ENCODE measurements around the gene NKD2.
A peak's percentile ranks its signal among the peaks of the same experiment; 100 is the strongest.
"Not testable (repeated sequence)": the region's sequence is repeated elsewhere in the genome, so short reads cannot be mapped to it uniquely, and the experiment has no call there.

The NKD2 gene, protein sequence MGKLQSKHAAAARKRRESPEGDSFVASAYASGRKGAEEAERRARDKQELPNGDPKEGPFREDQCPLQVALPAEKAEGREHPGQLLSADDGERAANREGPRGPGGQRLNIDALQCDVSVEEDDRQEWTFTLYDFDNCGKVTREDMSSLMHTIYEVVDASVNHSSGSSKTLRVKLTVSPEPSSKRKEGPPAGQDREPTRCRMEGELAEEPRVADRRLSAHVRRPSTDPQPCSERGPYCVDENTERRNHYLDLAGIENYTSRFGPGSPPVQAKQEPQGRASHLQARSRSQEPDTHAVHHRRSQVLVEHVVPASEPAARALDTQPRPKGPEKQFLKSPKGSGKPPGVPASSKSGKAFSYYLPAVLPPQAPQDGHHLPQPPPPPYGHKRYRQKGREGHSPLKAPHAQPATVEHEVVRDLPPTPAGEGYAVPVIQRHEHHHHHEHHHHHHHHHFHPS

GRCh38 chr5:1008451-1009358, at the start of gene NKD2:
Gene NKD2 (plus strand): TSS chr5:1008802. CDS start chr5:1009058, 256 bp downstream.
- DNase-seq: peak in 2 of 51 donors; percentile 17 to 27

- no peak for DNase-seq
These were observed 48.7 kb upstream of the NKD2 start for GRCh38 chr5:959581-960531.

DNA sequence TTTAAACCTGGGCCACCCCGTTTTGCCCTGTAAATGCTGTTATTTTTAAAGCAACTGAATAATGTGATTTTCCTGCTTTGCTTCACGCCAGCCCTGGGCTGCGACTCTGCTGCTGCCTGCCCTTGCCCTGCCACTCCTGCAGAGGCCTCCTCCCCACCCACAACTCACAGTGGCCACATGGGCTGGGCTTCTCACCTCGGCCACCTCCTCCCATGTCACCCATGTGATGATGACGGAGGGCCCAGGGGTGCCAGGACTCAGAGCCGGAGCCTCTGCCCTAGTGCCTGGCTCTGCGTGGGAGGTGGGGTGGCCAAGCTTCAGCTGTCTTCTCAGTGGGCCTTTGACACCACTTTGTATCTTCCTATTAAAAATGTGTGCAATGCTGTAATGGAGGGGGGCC, 48.1 kb upstream of the NKD2 start:
- DNase-seq: no peak

- no peak for DNase-seq
These were observed 47.4 kb upstream of the NKD2 start for GRCh38 chr5:961002-961710.

GRCh38 chr5:961711-962240, 46.8 kb upstream of the NKD2 start:
- DNase-seq: no peak

- DNase-seq: no peak
These were observed 46.2 kb upstream of the NKD2 start for GRCh38 chr5:962386-962785.

GRCh38 chr5:962801-963200, 45.8 kb upstream of the NKD2 start:
- DNase-seq: no peak

- DNase-seq: no peak
These were observed 45.3 kb upstream of the NKD2 start for GRCh38 chr5:963310-963672.

DNA sequence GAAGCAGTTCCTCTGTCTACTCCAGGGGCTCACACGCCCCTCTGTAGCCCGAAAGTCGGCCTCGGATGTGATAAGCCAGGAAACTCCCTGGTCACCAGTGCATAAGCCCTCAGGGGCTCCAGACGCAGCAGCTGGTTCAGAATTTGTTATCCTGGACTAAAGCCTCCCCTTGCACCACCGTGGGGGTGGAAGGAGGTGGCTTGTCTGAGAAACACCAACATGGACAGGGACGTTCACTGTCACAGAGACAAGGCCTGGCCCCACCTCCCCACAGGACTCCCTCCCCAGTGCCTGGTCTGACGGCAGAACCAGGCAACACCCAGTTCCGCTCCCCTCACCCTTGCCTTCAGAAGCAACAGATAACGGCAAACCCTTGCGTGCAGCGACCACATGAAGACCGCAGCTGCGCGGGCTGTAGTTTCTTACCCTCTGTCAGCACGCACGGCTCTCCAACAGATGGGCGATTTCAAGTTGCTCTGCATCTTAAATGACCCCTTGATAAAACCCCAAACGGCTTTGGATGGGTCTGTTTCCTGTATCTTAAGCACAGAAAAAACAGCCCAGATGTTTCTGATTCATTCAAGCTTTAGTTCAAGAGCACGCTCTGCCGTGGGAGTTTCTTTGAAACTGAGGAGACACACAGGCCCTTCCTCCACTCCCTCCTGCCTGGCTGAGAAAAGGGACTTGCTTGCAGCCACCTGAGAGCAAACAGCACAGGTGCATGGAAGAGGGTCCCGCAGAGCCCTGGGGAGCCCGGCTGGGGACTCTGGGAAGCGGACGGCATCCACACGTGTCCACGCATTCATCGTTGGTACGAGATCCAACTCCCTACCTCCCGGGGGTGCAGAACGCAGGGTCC, 44.7 kb upstream of the NKD2 start:
- DNase-seq: no peak

DNA sequence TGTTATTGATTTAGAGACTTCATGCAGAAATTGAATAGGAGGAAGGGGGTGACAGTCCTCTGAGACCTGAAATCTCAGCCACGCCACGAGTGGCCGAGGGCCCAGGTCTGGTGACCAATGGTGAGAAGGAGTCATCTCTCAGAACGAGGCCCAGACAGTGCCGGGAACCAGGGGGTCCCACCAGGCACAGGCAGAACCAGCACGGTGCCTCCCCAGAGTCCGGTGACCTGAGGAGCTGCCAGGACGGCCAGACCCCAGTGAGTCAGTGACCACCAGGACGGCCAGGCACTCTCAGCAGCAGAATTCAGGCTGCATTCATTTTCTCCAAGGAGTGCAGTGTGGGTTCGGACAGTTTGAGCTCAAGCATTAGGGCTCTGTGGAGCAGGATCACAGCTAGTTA, 43.8 kb upstream of the NKD2 start:
- no peak for DNase-seq

DNA sequence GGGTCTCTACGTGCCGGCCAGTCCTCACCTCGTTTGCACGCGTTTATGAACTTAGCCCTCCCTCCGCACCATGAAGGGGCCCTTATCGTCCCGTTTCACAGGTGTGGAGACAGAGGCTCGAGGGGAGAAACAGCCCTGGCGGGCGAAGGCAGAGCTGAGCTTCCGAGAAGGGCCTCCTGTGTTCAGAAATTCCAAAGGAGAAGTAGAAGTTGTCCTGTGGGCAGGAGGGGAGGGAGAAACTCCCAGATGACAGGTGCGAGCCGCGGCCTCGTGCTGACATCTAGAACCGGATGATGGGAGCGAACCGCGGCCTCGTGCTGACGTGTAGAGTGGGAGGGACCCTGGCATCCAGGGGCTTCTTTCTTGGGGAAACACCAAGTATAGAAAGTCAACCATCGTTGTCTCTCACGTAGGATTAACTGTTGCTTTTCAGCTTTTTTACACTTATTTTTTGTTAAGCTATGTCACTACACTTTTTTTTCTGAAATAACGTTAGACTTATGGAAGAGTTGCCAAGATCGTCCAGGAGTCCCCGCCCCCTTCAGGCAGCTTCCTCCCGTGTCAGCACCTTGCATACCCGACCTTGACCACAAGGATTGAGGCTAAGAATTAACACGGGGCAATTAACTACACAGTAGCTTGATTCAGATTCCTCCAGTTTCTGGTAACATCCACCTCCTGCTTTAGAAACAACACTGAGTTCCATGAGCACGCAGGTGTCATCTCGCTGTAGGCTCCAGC, 42.8 kb upstream of the NKD2 start:
- DNase-seq: no peak

- DNase-seq: no peak
These were observed 42.3 kb upstream of the NKD2 start for GRCh38 chr5:966345-966710.

DNA sequence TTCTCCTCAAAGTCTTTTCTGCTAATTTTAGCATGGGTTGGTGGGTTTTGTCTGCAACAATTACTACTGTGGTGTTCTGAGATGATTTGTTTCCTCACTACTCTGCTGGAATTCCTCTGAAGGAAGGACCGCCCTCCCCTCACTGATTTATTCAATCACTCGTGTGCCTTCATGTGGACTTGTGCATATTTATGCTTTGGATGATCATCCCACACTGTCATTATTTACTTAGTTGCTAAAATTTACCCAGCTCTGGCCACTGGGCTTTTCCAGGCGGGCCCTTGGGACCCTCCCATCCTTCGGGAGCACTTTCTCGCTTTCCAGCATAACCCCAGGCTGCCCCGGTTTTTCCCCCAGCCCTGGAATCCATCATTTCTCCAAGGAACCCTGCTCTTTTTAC, 41.7 kb upstream of the NKD2 start:
- DNase-seq: no peak

- no peak for DNase-seq
These were observed 39.7 kb upstream of the NKD2 start for GRCh38 chr5:968881-969280.

DNA sequence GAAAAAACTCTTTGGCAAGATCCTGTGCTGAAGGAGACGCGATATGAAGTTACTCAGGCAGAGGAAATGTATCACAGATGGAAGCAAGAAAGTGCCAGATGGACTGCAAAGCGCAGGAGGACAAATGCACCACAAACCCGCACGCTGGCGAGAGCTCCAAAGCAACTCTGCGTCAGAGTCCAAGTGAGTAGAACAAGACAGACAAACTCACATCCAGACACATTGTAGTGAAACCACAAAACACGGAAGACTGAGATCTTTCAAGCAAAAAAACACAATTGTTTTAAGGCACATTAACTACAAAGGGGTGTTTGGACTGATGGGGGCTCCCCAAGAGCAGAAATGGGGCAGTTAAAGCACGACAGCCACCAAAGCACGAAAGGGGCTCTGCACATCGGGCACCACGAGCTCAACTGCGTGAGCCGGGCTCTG, 39.2 kb upstream of the NKD2 start:
- peak in 1 of 51 donors; percentile 40 for DNase-seq

DNA sequence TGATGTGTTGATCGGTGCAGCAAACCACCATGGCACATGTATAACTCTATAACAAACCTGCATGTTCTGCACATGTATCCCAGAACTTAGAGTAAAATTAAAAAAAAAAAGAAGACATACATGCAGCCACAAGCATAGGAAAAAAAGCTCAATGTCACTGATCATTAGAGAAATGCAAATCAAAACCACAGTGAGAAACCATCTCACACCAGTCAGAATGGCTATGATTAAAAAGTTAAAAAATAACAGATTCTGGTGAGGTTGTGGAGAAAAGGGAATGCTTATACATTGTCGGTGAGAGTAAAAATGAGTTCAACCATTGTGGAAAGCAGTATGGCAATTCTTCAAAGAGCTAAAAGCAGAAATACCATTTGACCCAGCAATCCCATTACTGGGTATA, 36.0 kb upstream of the NKD2 start:
- DNase-seq: not testable (repeated sequence)

DNA sequence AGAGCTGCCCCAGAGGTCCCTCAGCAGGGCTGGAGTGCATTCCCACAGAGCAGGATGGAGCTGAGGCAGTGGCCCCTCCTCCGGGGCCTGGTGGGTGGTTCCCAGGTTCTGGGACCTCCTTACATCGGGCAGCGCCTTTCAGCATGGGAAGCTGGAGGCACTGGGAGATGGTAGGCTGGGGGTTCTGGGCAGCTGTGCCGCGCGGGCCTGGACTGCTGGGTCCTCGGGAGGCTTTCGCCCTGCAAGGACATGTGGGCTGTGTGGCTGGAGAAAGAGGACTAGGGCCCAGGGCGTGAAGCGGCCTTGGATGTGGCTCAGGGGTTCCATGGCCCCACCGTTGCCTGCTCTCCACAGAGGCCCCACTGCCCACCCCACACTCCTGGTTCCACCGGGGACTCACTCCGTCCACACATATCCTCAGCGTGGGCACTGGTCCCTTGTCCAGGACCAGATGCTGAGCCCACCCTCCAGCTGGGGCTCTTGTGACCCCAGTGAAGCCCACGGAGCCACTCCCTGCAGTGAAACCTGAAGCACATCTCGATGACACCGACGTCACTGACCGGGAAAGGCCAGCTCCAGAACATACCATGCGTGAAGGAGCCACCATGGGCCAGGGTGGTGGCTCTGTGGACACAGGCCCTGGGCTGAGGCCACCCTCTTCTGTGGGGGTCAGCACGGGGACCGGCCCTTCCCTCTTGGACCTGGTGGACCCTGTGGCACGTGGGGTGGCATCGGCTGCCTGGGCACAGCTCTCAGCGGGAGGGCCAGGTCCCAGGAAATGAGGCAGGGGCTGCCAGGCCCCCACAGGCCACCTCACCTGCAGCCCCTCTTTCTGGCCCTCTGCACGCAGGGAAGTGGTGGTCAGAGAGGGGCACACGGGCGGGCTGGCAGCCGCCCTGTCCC, 31.5 kb upstream of the NKD2 start:
- DNase-seq: no peak

DNA sequence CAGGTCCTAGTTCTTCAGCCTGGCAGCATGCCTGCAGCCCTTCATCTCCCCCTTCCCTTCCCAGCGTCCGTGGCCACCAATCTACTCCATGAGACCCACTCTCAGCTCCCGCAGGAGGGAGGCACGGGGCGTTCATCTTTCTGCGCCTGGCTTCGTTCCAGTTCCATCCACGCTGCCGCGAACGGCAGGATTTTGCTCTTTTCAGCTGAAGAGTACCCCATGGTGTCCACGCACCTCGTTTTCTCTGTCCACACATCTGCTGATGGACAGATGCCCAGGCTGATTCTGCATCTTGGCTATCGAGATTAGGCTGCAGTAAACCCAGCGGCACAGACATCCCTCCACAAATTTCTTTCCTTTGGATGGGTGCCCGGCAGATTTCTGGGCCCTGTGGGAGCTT, 30.5 kb upstream of the NKD2 start:
- DNase-seq: no peak
